ENCODE results near the gene ENOX1. TPM values are rescaled to one million over a fixed set of nuclear protein-coding genes. Genes with fewer than 3 reads are reported as not detected.
"Not testable (repeated sequence)": the region's sequence is repeated elsewhere in the genome, so short reads cannot be mapped to it uniquely, and the experiment has no call there.

Gene ENOX1
- total RNA-seq = 4.0 TPM
- polyA plus RNA-seq = 5.7 TPM
- long read RNA-seq, donor 1 = 0 reads
- long read RNA-seq, donor 2 = 0 reads
- long read RNA-seq, donor 3 = 0 reads
- long read RNA-seq, donor 4 = 0 reads
- long read RNA-seq, donor 5 = 0 reads
- long read RNA-seq, donor 6 = 0 reads
- long read RNA-seq, donor 7, partial matches to known transcripts = 5 of 5 reads
- long read RNA-seq, donor 7, other reads (novel, unspliced or antisense) = 0 of 5 reads
- long read RNA-seq, donor 8 = 0 reads
- long read RNA-seq, donor 9 = 0 reads
- long read RNA-seq, donor 10 = 0 reads

GRCh38 chr13:43786766-43787517, at the start of gene ENOX1:
Gene ENOX1, minus strand, starts transcription at chr13:43786972.
- H3K4me3 ChIP-seq (ENCODE audit: low read length in 2 of 2) = peak within 1 kb of the TSS; percentile 45 to 55
- peaks cover 0 to 1% of the 10 kb centered on the region in 2 donors for H3K9me3 ChIP-seq (ENCODE audit: control insufficient read depth in 2 of 2, insufficient read depth in 1 of 2, low read length in 1 of 2)
- H3K27ac ChIP-seq (ENCODE audit: low read depth in 1 of 2, low read length in 1 of 2) = peak within 1 kb of the TSS; percentile 13 to 32
- DNase-seq (ENCODE audit: low read depth in 6 of 9, low spot score in 9 of 9) = peak in 7 of 9 donors; percentile 36 to 79 (median 52)
- H3K27me3 ChIP-seq (ENCODE audit: control insufficient read depth in 2 of 2, insufficient read depth in 1 of 2, low read length in 1 of 2) = peaks cover 22 to 40% of the 10 kb centered on the region in 2 donors
- under 1% methylated on average over 93 of the region's 93 CpGs for WGBS
- H3K4me1 ChIP-seq (ENCODE audit: control insufficient read depth in 2 of 2, insufficient read depth in 2 of 2, low read length in 2 of 2) = peaks cover 12 to 14% of the 10 kb centered on the region in 2 donors
- no peaks in the 10 kb centered on the region for H3K36me3 ChIP-seq (ENCODE audit: control insufficient read depth in 2 of 2, insufficient read depth in 2 of 2, low read length in 1 of 2)

- H3K4me3 ChIP-seq (ENCODE audit: low read length in 2 of 2) = no peak overlapping the region
- no peaks in the 10 kb centered on the region for H3K36me3 ChIP-seq (ENCODE audit: control insufficient read depth in 2 of 2, insufficient read depth in 2 of 2, low read length in 1 of 2)
- no peaks in the 10 kb centered on the region for H3K27me3 ChIP-seq (ENCODE audit: control insufficient read depth in 2 of 2, insufficient read depth in 1 of 2, low read length in 1 of 2)
- H3K9me3 ChIP-seq (ENCODE audit: control insufficient read depth in 2 of 2, insufficient read depth in 1 of 2, low read length in 1 of 2) = no peaks in the 10 kb centered on the region
- H3K4me1 ChIP-seq (ENCODE audit: control insufficient read depth in 2 of 2, insufficient read depth in 2 of 2, low read length in 2 of 2) = no peaks in the 10 kb centered on the region
- WGBS = 71% methylated on average over 2 of the region's 2 CpGs
- DNase-seq (ENCODE audit: low read depth in 6 of 9, low spot score in 9 of 9) = no peak
- H3K27ac ChIP-seq (ENCODE audit: low read depth in 1 of 2, low read length in 1 of 2) = no peak overlapping the region
These were observed 48.9 kb upstream of the ENOX1 start for GRCh38 chr13:43835701-43836100.

GRCh38 chr13:43831088-43831487, 44.3 kb upstream of the ENOX1 start:
- DNase-seq (ENCODE audit: low read depth in 6 of 9, low spot score in 9 of 9) = no peak
- no peak overlapping the region for H3K4me3 ChIP-seq (ENCODE audit: low read length in 2 of 2)
- H3K27me3 ChIP-seq (ENCODE audit: control insufficient read depth in 2 of 2, insufficient read depth in 1 of 2, low read length in 1 of 2) = no peaks in the 10 kb centered on the region
- WGBS = 94% methylated on average over 2 of the region's 2 CpGs
- no peaks in the 10 kb centered on the region for H3K4me1 ChIP-seq (ENCODE audit: control insufficient read depth in 2 of 2, insufficient read depth in 2 of 2, low read length in 2 of 2)
- H3K36me3 ChIP-seq (ENCODE audit: control insufficient read depth in 2 of 2, insufficient read depth in 2 of 2, low read length in 1 of 2) = no peaks in the 10 kb centered on the region
- H3K9me3 ChIP-seq (ENCODE audit: control insufficient read depth in 2 of 2, insufficient read depth in 1 of 2, low read length in 1 of 2) = no peaks in the 10 kb centered on the region
- H3K27ac ChIP-seq (ENCODE audit: low read depth in 1 of 2, low read length in 1 of 2) = no peak overlapping the region

GRCh38 chr13:43830497-43830881, 43.7 kb upstream of the ENOX1 start:
- Histone ChIP-seq H3K4me3 (ENCODE audit: low read length in 2 of 2) (no peak overlapping the region), H3K27ac (ENCODE audit: low read depth in 1 of 2, low read length in 1 of 2) (no peak overlapping the region)
- 92% methylated on average over 5 of the region's 5 CpGs for WGBS

GRCh38 chr13:43824656-43825055, 37.9 kb upstream of the ENOX1 start:
- not testable (repeated sequence) for H3K36me3 ChIP-seq (ENCODE audit: control insufficient read depth in 2 of 2, insufficient read depth in 2 of 2, low read length in 1 of 2); H3K27ac ChIP-seq (ENCODE audit: low read depth in 1 of 2, low read length in 1 of 2); DNase-seq (ENCODE audit: low read depth in 6 of 9, low spot score in 9 of 9); H3K4me3 ChIP-seq (ENCODE audit: low read length in 2 of 2); H3K4me1 ChIP-seq (ENCODE audit: control insufficient read depth in 2 of 2, insufficient read depth in 2 of 2, low read length in 2 of 2); H3K9me3 ChIP-seq (ENCODE audit: control insufficient read depth in 2 of 2, insufficient read depth in 1 of 2, low read length in 1 of 2); H3K27me3 ChIP-seq (ENCODE audit: control insufficient read depth in 2 of 2, insufficient read depth in 1 of 2, low read length in 1 of 2)
- WGBS = 100% methylated on average over 1 of the region's 1 CpG

More at GRCh38 chr13:43830497-43830881, 43.7 kb upstream of the ENOX1 start:
- Histone ChIP-seq H3K4me1 (ENCODE audit: control insufficient read depth in 2 of 2, insufficient read depth in 2 of 2, low read length in 2 of 2) (no peaks in the 10 kb centered on the region), H3K36me3 (ENCODE audit: control insufficient read depth in 2 of 2, insufficient read depth in 2 of 2, low read length in 1 of 2) (no peaks in the 10 kb centered on the region), H3K9me3 (ENCODE audit: control insufficient read depth in 2 of 2, insufficient read depth in 1 of 2, low read length in 1 of 2) (no peaks in the 10 kb centered on the region), H3K27me3 (ENCODE audit: control insufficient read depth in 2 of 2, insufficient read depth in 1 of 2, low read length in 1 of 2) (no peaks in the 10 kb centered on the region)
- no peak for DNase-seq (ENCODE audit: low read depth in 6 of 9, low spot score in 9 of 9)

- H3K9me3 ChIP-seq (ENCODE audit: control insufficient read depth in 2 of 2, insufficient read depth in 1 of 2, low read length in 1 of 2) = no peaks in the 10 kb centered on the region
These were observed 36.2 kb upstream of the ENOX1 start for GRCh38 chr13:43822969-43823368.

GRCh38 chr13:43816401-43816889, 29.7 kb upstream of the ENOX1 start:
- Histone ChIP-seq H3K4me1 (ENCODE audit: control insufficient read depth in 2 of 2, insufficient read depth in 2 of 2, low read length in 2 of 2) (no peaks in the 10 kb centered on the region), H3K9me3 (ENCODE audit: control insufficient read depth in 2 of 2, insufficient read depth in 1 of 2, low read length in 1 of 2) (no peaks in the 10 kb centered on the region), H3K36me3 (ENCODE audit: control insufficient read depth in 2 of 2, insufficient read depth in 2 of 2, low read length in 1 of 2) (no peaks in the 10 kb centered on the region), H3K4me3 (ENCODE audit: low read length in 2 of 2) (no peak overlapping the region), H3K27me3 (ENCODE audit: control insufficient read depth in 2 of 2, insufficient read depth in 1 of 2, low read length in 1 of 2) (no peaks in the 10 kb centered on the region), H3K27ac (ENCODE audit: low read depth in 1 of 2, low read length in 1 of 2) (no peak overlapping the region)
- WGBS = 97% methylated on average over 4 of the region's 4 CpGs
- no peak for DNase-seq (ENCODE audit: low read depth in 6 of 9, low spot score in 9 of 9)

More at GRCh38 chr13:43822969-43823368, 36.2 kb upstream of the ENOX1 start:
- Histone ChIP-seq H3K36me3 (ENCODE audit: control insufficient read depth in 2 of 2, insufficient read depth in 2 of 2, low read length in 1 of 2) (no peaks in the 10 kb centered on the region), H3K27me3 (ENCODE audit: control insufficient read depth in 2 of 2, insufficient read depth in 1 of 2, low read length in 1 of 2) (no peaks in the 10 kb centered on the region), H3K4me1 (ENCODE audit: control insufficient read depth in 2 of 2, insufficient read depth in 2 of 2, low read length in 2 of 2) (no peaks in the 10 kb centered on the region), H3K27ac (ENCODE audit: low read depth in 1 of 2, low read length in 1 of 2) (no peak overlapping the region), H3K4me3 (ENCODE audit: low read length in 2 of 2) (no peak overlapping the region)
- no peak for DNase-seq (ENCODE audit: low read depth in 6 of 9, low spot score in 9 of 9)
- WGBS = 79% methylated on average over 1 of the region's 1 CpG

GRCh38 chr13:43815204-43815603, 28.4 kb upstream of the ENOX1 start:
- DNase-seq (ENCODE audit: low read depth in 6 of 9, low spot score in 9 of 9) = no peak
- no peak overlapping the region for H3K27ac ChIP-seq (ENCODE audit: low read depth in 1 of 2, low read length in 1 of 2)
- no peaks in the 10 kb centered on the region for H3K4me1 ChIP-seq (ENCODE audit: control insufficient read depth in 2 of 2, insufficient read depth in 2 of 2, low read length in 2 of 2)
- no peak overlapping the region for H3K4me3 ChIP-seq (ENCODE audit: low read length in 2 of 2)
- WGBS = 95% methylated on average over 2 of the region's 2 CpGs
- no peaks in the 10 kb centered on the region for H3K27me3 ChIP-seq (ENCODE audit: control insufficient read depth in 2 of 2, insufficient read depth in 1 of 2, low read length in 1 of 2)
- no peaks in the 10 kb centered on the region for H3K36me3 ChIP-seq (ENCODE audit: control insufficient read depth in 2 of 2, insufficient read depth in 2 of 2, low read length in 1 of 2)
- no peaks in the 10 kb centered on the region for H3K9me3 ChIP-seq (ENCODE audit: control insufficient read depth in 2 of 2, insufficient read depth in 1 of 2, low read length in 1 of 2)

GRCh38 chr13:43808676-43809075, 21.9 kb upstream of the ENOX1 start:
- DNase-seq (ENCODE audit: low read depth in 6 of 9, low spot score in 9 of 9) = no peak
- H3K4me3 ChIP-seq (ENCODE audit: low read length in 2 of 2) = no peak overlapping the region
- no peaks in the 10 kb centered on the region for H3K9me3 ChIP-seq (ENCODE audit: control insufficient read depth in 2 of 2, insufficient read depth in 1 of 2, low read length in 1 of 2)
- no peaks in the 10 kb centered on the region for H3K27me3 ChIP-seq (ENCODE audit: control insufficient read depth in 2 of 2, insufficient read depth in 1 of 2, low read length in 1 of 2)
- H3K27ac ChIP-seq (ENCODE audit: low read depth in 1 of 2, low read length in 1 of 2) = no peak overlapping the region
- no peaks in the 10 kb centered on the region for H3K36me3 ChIP-seq (ENCODE audit: control insufficient read depth in 2 of 2, insufficient read depth in 2 of 2, low read length in 1 of 2)
- H3K4me1 ChIP-seq (ENCODE audit: control insufficient read depth in 2 of 2, insufficient read depth in 2 of 2, low read length in 2 of 2) = no peaks in the 10 kb centered on the region
